ENCODE data around the gene TANK.

Gene TANK

DNA sequence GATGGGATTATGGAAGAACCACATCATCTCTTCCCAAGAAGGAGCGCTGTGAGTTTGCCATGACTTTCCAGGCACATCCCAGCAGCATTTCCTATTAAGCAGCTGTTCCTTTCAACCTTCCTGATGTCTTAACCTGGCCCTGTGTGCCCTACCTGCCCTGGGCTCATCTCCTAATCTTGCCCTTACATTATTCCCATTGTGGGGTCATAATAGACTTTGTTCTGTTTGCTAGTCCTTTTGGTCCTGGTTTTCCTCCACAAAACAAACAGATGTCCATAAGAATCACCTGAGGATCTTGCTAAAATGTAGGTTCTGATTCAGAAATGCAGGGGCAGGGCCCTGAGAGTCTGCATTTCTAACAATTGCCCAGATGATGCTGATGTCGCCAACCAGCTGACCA is 38.6 kb upstream of the TANK start:
- H3K27ac ChIP-seq, result no peak overlapping the region
- no peak overlapping the region for H2AFZ ChIP-seq (ENCODE audit: low read depth)
- H4K20me1 ChIP-seq (ENCODE audit: insufficient read depth), result no peaks in the 10 kb centered on the region
- no peaks in the 10 kb centered on the region for H3K27me3 ChIP-seq (ENCODE audit: insufficient read depth, low read depth)
- no peak overlapping the region for H3K4me3 ChIP-seq (IDR thresholded peaks at IDR 0.05; ENCODE audit: insufficient read depth, low read depth, low read length)
- H3K79me2 ChIP-seq (ENCODE audit: insufficient read depth, low read depth), result no peaks in the 10 kb centered on the region
- TF ChIP-seq, protein P1, sequence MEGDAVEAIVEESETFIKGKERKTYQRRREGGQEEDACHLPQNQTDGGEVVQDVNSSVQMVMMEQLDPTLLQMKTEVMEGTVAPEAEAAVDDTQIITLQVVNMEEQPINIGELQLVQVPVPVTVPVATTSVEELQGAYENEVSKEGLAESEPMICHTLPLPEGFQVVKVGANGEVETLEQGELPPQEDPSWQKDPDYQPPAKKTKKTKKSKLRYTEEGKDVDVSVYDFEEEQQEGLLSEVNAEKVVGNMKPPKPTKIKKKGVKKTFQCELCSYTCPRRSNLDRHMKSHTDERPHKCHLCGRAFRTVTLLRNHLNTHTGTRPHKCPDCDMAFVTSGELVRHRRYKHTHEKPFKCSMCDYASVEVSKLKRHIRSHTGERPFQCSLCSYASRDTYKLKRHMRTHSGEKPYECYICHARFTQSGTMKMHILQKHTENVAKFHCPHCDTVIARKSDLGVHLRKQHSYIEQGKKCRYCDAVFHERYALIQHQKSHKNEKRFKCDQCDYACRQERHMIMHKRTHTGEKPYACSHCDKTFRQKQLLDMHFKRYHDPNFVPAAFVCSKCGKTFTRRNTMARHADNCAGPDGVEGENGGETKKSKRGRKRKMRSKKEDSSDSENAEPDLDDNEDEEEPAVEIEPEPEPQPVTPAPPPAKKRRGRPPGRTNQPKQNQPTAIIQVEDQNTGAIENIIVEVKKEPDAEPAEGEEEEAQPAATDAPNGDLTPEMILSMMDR (conservative IDR thresholded peaks at IDR 0.05; ENCODE audit: low read depth, low read length), result no peak
- H3K36me3 ChIP-seq (ENCODE audit: insufficient read depth), result no peaks in the 10 kb centered on the region
- H3K4me2 ChIP-seq, result no peak overlapping the region
- H3K4me1 ChIP-seq (ENCODE audit: low read depth, poor library complexity, severe bottlenecking), result peaks cover 7% of the 10 kb centered on the region
- no peak overlapping the region for H3K9ac ChIP-seq

DNA sequence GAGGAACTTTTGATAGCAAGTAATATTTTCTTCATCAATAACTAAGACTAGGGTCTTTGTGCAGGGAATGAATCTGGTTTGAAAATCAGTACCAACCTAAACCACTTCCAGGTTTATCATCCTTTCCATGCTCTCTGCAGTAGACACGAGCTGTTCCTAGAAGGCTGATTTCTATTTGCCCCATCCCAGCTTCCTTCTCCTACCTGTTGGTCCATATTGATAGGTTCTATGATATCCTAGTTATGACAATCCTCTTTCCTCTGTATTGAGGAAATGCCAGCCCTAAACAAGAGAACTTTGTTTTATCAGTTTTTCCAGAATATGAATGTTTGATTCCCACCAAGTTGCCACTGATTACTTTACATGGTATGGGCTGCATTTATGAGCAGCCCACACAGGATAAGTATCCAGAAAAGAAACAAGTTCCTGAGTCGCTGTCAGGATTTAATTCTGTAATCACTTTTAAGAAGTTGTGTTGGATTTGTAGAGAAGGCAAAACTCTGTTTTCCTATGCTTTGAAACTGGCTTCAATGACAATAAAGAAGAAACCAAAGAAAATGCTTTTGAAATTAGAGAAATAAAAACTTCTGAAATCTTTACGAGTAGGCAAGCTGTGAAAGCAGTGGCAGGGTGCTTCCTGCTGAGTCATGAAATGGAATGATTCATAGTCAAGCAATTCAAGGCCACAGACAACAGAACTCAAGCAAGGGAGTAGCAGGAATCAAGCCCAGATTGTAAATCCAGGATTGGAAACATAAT is 37.3 kb upstream of the TANK start:
- Histone ChIP-seq H2AFZ (ENCODE audit: low read depth) (peak overlapping the region; percentile 31; the same call in 1 of the 2 replicates), H3K4me1 (ENCODE audit: low read depth, poor library complexity, severe bottlenecking) (peaks cover 7% of the 10 kb centered on the region), H3K27me3 (ENCODE audit: insufficient read depth, low read depth) (no peaks in the 10 kb centered on the region), H3K36me3 (ENCODE audit: insufficient read depth) (no peaks in the 10 kb centered on the region), H3K4me2 (0 out of 2 replicates have a peak overlapping the region, but pooled peaks have one; percentile 3), H3K79me2 (ENCODE audit: insufficient read depth, low read depth) (no peaks in the 10 kb centered on the region), H4K20me1 (ENCODE audit: insufficient read depth) (no peaks in the 10 kb centered on the region), H3K27ac (no peak overlapping the region), H3K4me3 (IDR thresholded peaks at IDR 0.05; ENCODE audit: insufficient read depth, low read depth, low read length) (no peak overlapping the region), H3K9ac (no peak overlapping the region)
- TF ChIP-seq, protein P1 (conservative IDR thresholded peaks at IDR 0.05; ENCODE audit: low read depth, low read length), result no peak

DNA sequence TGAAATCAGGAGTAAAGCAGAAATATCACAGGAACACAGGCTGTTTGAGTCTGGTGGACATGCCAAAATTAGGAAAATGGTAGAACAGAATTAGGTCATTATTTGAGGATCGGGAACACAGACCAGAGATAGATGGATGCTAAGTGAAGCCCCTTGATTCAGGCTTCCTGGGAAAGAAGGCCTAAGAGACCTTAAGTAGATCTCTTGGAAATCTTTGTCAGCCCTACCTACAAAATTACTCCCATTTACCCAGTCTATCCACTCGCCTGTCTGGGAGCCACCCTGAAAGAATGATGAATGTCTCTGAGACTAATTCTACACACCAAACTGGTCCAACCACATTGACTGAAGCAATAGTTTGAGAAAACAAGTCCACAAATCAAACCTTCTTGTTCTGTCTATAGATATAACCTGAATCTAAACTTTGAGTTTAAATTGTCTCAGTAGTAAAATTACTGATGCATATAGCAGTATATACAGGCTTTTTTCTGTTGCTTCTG is 36.6 kb upstream of the TANK start:
- Histone ChIP-seq H3K4me1 (ENCODE audit: low read depth, poor library complexity, severe bottlenecking) (peaks cover 7% of the 10 kb centered on the region), H3K4me3 (IDR thresholded peaks at IDR 0.05; ENCODE audit: insufficient read depth, low read depth, low read length) (no peak overlapping the region), H3K27ac (no peak overlapping the region), H3K9ac (no peak overlapping the region), H3K36me3 (ENCODE audit: insufficient read depth) (no peaks in the 10 kb centered on the region), H2AFZ (ENCODE audit: low read depth) (0 out of 2 replicates have a peak overlapping the region, but pooled peaks have one; percentile 31), H3K4me2 (0 out of 2 replicates have a peak overlapping the region, but pooled peaks have one; percentile 3), H4K20me1 (ENCODE audit: insufficient read depth) (no peaks in the 10 kb centered on the region), H3K79me2 (ENCODE audit: insufficient read depth, low read depth) (no peaks in the 10 kb centered on the region), H3K27me3 (ENCODE audit: insufficient read depth, low read depth) (no peaks in the 10 kb centered on the region)
- TF ChIP-seq, protein P1 (conservative IDR thresholded peaks at IDR 0.05; ENCODE audit: low read depth, low read length), result no peak

DNA sequence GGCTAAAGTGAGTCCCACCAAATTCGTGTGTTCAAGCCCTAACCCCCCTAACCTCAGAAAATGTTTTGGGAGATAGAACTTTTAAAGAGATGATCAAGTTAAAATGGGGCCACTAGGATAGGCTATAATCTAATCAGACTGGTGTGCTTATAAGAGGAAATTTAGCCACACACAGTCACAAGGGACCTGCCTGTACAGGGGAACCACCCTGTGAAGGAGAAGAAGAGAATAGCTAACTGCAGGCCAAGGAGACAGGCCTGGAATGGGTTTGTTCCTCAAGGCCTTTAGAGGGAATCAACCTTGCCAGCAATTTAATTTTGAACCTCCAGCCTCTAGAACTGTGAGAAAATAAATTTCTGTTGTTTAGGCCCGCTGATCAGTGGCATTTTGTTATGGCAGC is 36.0 kb upstream of the TANK start:
- Histone ChIP-seq H3K36me3 (ENCODE audit: insufficient read depth) (no peaks in the 10 kb centered on the region), H3K4me3 (IDR thresholded peaks at IDR 0.05; ENCODE audit: insufficient read depth, low read depth, low read length) (no peak overlapping the region), H3K79me2 (ENCODE audit: insufficient read depth, low read depth) (no peaks in the 10 kb centered on the region), H3K4me1 (ENCODE audit: low read depth, poor library complexity, severe bottlenecking) (peaks cover 7% of the 10 kb centered on the region), H2AFZ (ENCODE audit: low read depth) (no peak overlapping the region), H3K27me3 (ENCODE audit: insufficient read depth, low read depth) (no peaks in the 10 kb centered on the region), H3K27ac (no peak overlapping the region), H4K20me1 (ENCODE audit: insufficient read depth) (no peaks in the 10 kb centered on the region), H3K9ac (no peak overlapping the region), H3K4me2 (no peak overlapping the region)
- TF ChIP-seq, protein P1 (conservative IDR thresholded peaks at IDR 0.05; ENCODE audit: low read depth, low read length), result no peak
